HEK293 (cell line): ENCODE results near the gene TPD52L1.

ENCODE experiments used
- AEBP2 ChIP-seq: fragments of 450-650 bp; formaldehyde crosslinking; IDR thresholded peaks from 2 replicates; pipeline ENCODE4 v1.5.1; 2016; ENCODE audit warnings: missing biosample characterization, missing genetic modification characterization, borderline replicate concordance
- ELK4 ChIP-seq: IDR thresholded peaks from 2 replicates; pipeline ENCODE4 v1.6.1; 2011; ENCODE audit warnings: mild to moderate bottlenecking, low read depth, low read length, borderline replicate concordance
- MEIS1 ChIP-seq: sonication (generic); formaldehyde crosslinking; IDR thresholded peaks from 2 replicates; pipeline ENCODE4 v1.8.1; 2022; ENCODE audit warnings: missing genetic modification reagents, mild to moderate bottlenecking, borderline replicate concordance
- PATZ1 ChIP-seq: fragments of 450-650 bp; formaldehyde crosslinking; IDR thresholded peaks from 2 replicates; pipeline ENCODE4 v1.5.1; 2016; ENCODE audit warnings: missing biosample characterization, missing genetic modification characterization
- REST ChIP-seq: fragments of 450-650 bp; formaldehyde crosslinking; IDR thresholded peaks from 2 replicates; pipeline ENCODE4 v1.5.1; 2016; ENCODE audit warnings: missing biosample characterization, missing genetic modification characterization
- YY1 ChIP-seq: fragments of 450-650 bp; formaldehyde crosslinking; IDR thresholded peaks from 2 replicates; pipeline ENCODE4 v1.5.1; 2018; ENCODE audit warnings: missing biosample characterization, missing genetic modification characterization
- ZBTB20 ChIP-seq: fragments of 450-650 bp; formaldehyde crosslinking; IDR thresholded peaks from 2 replicates; pipeline ENCODE4 v1.5.1; 2016; ENCODE audit warnings: missing biosample characterization, missing genetic modification characterization
- ZNF148 ChIP-seq: fragments of 450-650 bp; formaldehyde crosslinking; IDR thresholded peaks from 2 replicates; pipeline ENCODE4 v1.5.0; 2017; ENCODE audit warnings: missing biosample characterization, missing genetic modification characterization, borderline replicate concordance
- ZNF174 ChIP-seq: fragments of 450-650 bp; formaldehyde crosslinking; IDR thresholded peaks from 2 replicates; pipeline ENCODE4 v1.5.0; 2017; ENCODE audit warnings: missing biosample characterization, mild to moderate bottlenecking, missing genetic modification characterization
- ZNF280C ChIP-seq: fragments of 450-650 bp; formaldehyde crosslinking; IDR thresholded peaks from 2 replicates; pipeline ENCODE4 v1.5.1; 2016; ENCODE audit warnings: missing biosample characterization, missing genetic modification characterization
- ZNF311 ChIP-seq: fragments of 450-650 bp; formaldehyde crosslinking; IDR thresholded peaks from 2 replicates; pipeline ENCODE4 v1.5.1; 2017; ENCODE audit warnings: missing biosample characterization, missing genetic modification characterization, borderline replicate concordance
- ZNF426 ChIP-seq: fragments of 450-650 bp; formaldehyde crosslinking; IDR thresholded peaks from 2 replicates; pipeline ENCODE4 v1.5.1; 2017; ENCODE audit warnings: missing biosample characterization, missing genetic modification characterization, mild to moderate bottlenecking, inconsistent platforms, moderate library complexity
- ZNF433 ChIP-seq: fragments of 450-650 bp; formaldehyde crosslinking; IDR thresholded peaks from 2 replicates; pipeline ENCODE4 v1.5.1; 2016; ENCODE audit warnings: missing biosample characterization, missing genetic modification characterization, low read depth
- ZNF518A ChIP-seq: fragments of 450-650 bp; formaldehyde crosslinking; conservative IDR thresholded peaks from 2 replicates; pipeline ENCODE4 v1.5.1; 2016; ENCODE audit warnings: low read depth, missing biosample characterization, missing genetic modification characterization
- ZNF549 ChIP-seq: fragments of 450-650 bp; IDR thresholded peaks from 2 replicates; pipeline ENCODE4 v1.5.1; 2018; ENCODE audit warnings: missing biosample characterization, missing genetic modification characterization, mild to moderate bottlenecking, inconsistent platforms, moderate library complexity
- ZNF624 ChIP-seq: fragments of 450-650 bp; formaldehyde crosslinking; IDR thresholded peaks from 2 replicates; pipeline ENCODE4 v1.5.1; 2017; ENCODE audit warnings: missing biosample characterization, missing genetic modification characterization
- ZNF777 ChIP-seq: fragments of 450-650 bp; formaldehyde crosslinking; IDR thresholded peaks from 2 replicates; pipeline ENCODE4 v1.5.1; 2017; ENCODE audit warnings: missing biosample characterization, missing genetic modification characterization, borderline replicate concordance
- ZNF791 ChIP-seq: fragments of 450-650 bp; formaldehyde crosslinking; IDR thresholded peaks from 2 replicates; pipeline ENCODE4 v1.5.1; 2016; ENCODE audit warnings: missing biosample characterization, missing genetic modification characterization

The TPD52L1 gene

GRCh38 chr6:125301435-125302391 is 148.1 kb downstream of the TPD52L1 start, which contains the start of gene HDDC2 (continued):
- TF ChIP-seq REST (tag by site-specific recombination) (no peak; the same call in 1 of the 2 replicates), ZNF148 (tag by site-specific recombination) (no peak), ZNF433 (tag by site-specific recombination) (no peak), ZNF174 (tag by site-specific recombination) (no peak), ZNF426 (tag by site-specific recombination) (no peak), AEBP2 (tag by site-specific recombination) (no peak), YY1 (tag by site-specific recombination) (peak; percentile 68), ZNF777 (tag by site-specific recombination) (no peak), ZBTB20 (peak; percentile 44; the same call in 1 of the 2 replicates), ZNF624 (tag by site-specific recombination) (no peak), PATZ1 (tag by site-specific recombination) (peak; percentile 96), ELK4 (no peak), MEIS1 (CRISPR knock-in tag) (no peak), ZNF518A (tag by site-specific recombination) (peak; percentile 97), ZNF280C (tag by site-specific recombination) (no peak), ZNF549 (tag by site-specific recombination) (no peak), ZNF791 (no peak), ZNF311 (tag by site-specific recombination) (no peak)
